A673 (cell line): Measurements from ENCODE around the gene PCDHB4.
"Not testable (repeated sequence)": the region's sequence is repeated elsewhere in the genome, so short reads cannot be mapped to it uniquely, and the experiment has no call there.

Source experiments
- EZH2 ChIP-seq: fragments of 200-600 bp; sonication (generic); IDR thresholded peaks from 2 replicates; pipeline ENCODE4 v1.6.1; 2017; ENCODE audit warnings: borderline replicate concordance, low read depth, mild to moderate bottlenecking, mixed read lengths, antibody characterized with exemption, low read length; ENCODE audit not compliant: poor library complexity, severe bottlenecking
- TF ChIP-seq, protein P1 (sequence below): fragments of 300-800, 200-600 bp; sonication (generic); conservative IDR thresholded peaks from 2 replicates; pipeline ENCODE4 v1.5.1; 2017; ENCODE audit warnings: low read depth, mild to moderate bottlenecking, antibody characterized with exemption, low read length, moderate library complexity, mixed read lengths

DNA sequence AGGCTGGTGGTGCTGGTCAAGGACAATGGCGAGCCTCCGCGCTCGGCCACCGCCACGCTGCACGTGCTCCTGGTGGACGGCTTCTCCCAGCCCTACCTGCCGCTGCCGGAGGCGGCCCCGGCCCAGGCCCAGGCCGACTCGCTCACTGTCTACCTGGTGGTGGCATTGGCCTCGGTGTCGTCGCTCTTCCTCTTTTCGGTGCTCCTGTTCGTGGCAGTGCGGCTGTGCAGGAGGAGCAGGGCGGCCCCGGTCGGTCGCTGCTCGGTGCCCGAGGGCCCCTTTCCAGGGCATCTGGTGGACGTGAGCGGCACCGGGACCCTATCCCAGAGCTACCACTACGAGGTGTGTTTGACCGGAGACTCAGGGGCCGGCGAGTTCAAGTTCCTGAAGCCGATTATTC, 15.7 kb downstream of the PCDHB4 start:
- TF ChIP-seq, protein P1, sequence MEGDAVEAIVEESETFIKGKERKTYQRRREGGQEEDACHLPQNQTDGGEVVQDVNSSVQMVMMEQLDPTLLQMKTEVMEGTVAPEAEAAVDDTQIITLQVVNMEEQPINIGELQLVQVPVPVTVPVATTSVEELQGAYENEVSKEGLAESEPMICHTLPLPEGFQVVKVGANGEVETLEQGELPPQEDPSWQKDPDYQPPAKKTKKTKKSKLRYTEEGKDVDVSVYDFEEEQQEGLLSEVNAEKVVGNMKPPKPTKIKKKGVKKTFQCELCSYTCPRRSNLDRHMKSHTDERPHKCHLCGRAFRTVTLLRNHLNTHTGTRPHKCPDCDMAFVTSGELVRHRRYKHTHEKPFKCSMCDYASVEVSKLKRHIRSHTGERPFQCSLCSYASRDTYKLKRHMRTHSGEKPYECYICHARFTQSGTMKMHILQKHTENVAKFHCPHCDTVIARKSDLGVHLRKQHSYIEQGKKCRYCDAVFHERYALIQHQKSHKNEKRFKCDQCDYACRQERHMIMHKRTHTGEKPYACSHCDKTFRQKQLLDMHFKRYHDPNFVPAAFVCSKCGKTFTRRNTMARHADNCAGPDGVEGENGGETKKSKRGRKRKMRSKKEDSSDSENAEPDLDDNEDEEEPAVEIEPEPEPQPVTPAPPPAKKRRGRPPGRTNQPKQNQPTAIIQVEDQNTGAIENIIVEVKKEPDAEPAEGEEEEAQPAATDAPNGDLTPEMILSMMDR, result not testable (repeated sequence)
- not testable (repeated sequence) for TF ChIP-seq EZH2
